Panc1 (cell line): Measurements from ENCODE around the gene CLSTN2. TPM values are rescaled to one million over a fixed set of nuclear protein-coding genes. Genes with fewer than 3 reads are reported as not detected.

Experiments
- ATAC-seq: fragments of 200-7000 bp; cut with Tn5 transposase; 2 replicates; pipeline ENCODE4 v1.9.1; 2020; ENCODE audit warnings: mild to moderate bottlenecking, moderate library complexity
- BruUV-seq: library from RNA; stranded (reverse); fragments of 400-500 nt; replicated peaks from 2 replicates; lab custom pipeline; 2021; lab: Mats Ljungman, UMichigan
- CTCF ChIA-PET: fragments of 300-600 bp; sonication (Branson Sonifier 250); formaldehyde crosslinking; loops from one replicate; lab custom pipeline; 2022; ENCODE audit warnings: antibody characterized with exemption; lab: Charles Lee
- POLR2A ChIA-PET: fragments of 300-600 bp; sonication (Branson Sonifier 250); formaldehyde crosslinking; loops from one replicate; lab custom pipeline; 2022; ENCODE audit warnings: antibody characterized with exemption; lab: Charles Lee
- DNase-seq: peaks from one replicate; pipeline ENCODE4 v3.0.0-alpha.2; 2010; ENCODE audit warnings: low read depth, low spot score
- H3K27ac ChIP-seq: 2 replicates; pipeline ENCODE4 v1.5.1; 2011; ENCODE audit warnings: mild to moderate bottlenecking, low read length, inconsistent platforms
- H3K27me3 ChIP-seq: fragments of 200-500 bp; sonication (Bioruptor generic); 2 replicates; pipeline ENCODE4 v1.6.0; 2014; ENCODE audit warnings: low read length, inconsistent platforms; ENCODE audit not compliant: control insufficient read depth, insufficient read depth
- H3K36me3 ChIP-seq: fragments of 200-500 bp; sonication (Bioruptor generic); 2 replicates; pipeline ENCODE4 v1.5.1; 2014; ENCODE audit warnings: inconsistent platforms, mild to moderate bottlenecking, low read length, moderate library complexity; ENCODE audit not compliant: control insufficient read depth, insufficient read depth
- H3K4me1 ChIP-seq: 2 replicates; pipeline ENCODE4 v1.5.1; 2011; ENCODE audit warnings: inconsistent platforms, mild to moderate bottlenecking, low read length, moderate library complexity; ENCODE audit not compliant: control insufficient read depth, insufficient read depth
- H3K4me3 ChIP-seq, 2 experiments: 2 replicates each; pipeline ENCODE4 v1.5.1; 2011 to 2012; ENCODE audit warnings: low read depth in 2 of 2, low read length in 2 of 2, mild to moderate bottlenecking in 2 of 2, inconsistent platforms in 1 of 2, moderate library complexity in 1 of 2
- H3K9me3 ChIP-seq: fragments of 200-500 bp; sonication (Bioruptor generic); 2 replicates; pipeline ENCODE4 v1.5.1; 2014; ENCODE audit warnings: low read depth, mild to moderate bottlenecking, inconsistent platforms, low read length, moderate library complexity; ENCODE audit not compliant: control insufficient read depth, insufficient read depth
- POLR2AphosphoS5 ChIP-seq: IDR thresholded peaks from 2 replicates; pipeline ENCODE4 v1.6.1; 2012; ENCODE audit warnings: mild to moderate bottlenecking, low read depth, low read length, moderate library complexity
- SIN3A ChIP-seq: IDR thresholded peaks from 2 replicates; pipeline ENCODE4 v1.6.1; 2012; ENCODE audit warnings: low read depth, mild to moderate bottlenecking, low read length, moderate library complexity, borderline replicate concordance; ENCODE audit not compliant: insufficient read depth
- TCF7L2 ChIP-seq: IDR thresholded peaks from 2 replicates; pipeline ENCODE4 v1.6.1; 2011; ENCODE audit warnings: mild to moderate bottlenecking, low read depth, low read length, inconsistent platforms
- in situ Hi-C: cut with HindIII; loops from 2 replicates; pipeline ENCODE4 v1.10.0; 2016; ENCODE audit warnings: low sequenced_read_pairs, low pct_unique_long_range_greater_than_20kb
- intact Hi-C: fragments of 100-400 bp; cut with micrococcal nuclease; formaldehyde crosslinking; loops from one replicate; pipeline ENCODE4 v1.10.0; 2022; ENCODE audit not compliant: unreplicated experiment
- total RNA-seq: library from RNA; stranded (reverse); gene quantifications from one replicate; pipeline ENCODE4 v1.2.1, GENCODE V29; 2021; ENCODE audit not compliant: unreplicated experiment
- TF ChIP-seq, protein P1 (sequence below): fragments of 450-650 bp; IDR thresholded peaks from 2 replicates; pipeline ENCODE4 v1.5.1; 2017; ENCODE audit warnings: mild to moderate bottlenecking
- TF ChIP-seq, protein P2 (sequence below), 2 experiments: IDR thresholded peaks; 2 replicates each; pipeline ENCODE4 v1.6.1; 2011 to 2012; ENCODE audit warnings: low read depth in 2 of 2, control low read depth in 1 of 2, low read length in 1 of 2, mild to moderate bottlenecking in 1 of 2, moderate library complexity in 1 of 2; ENCODE audit not compliant: insufficient read depth in 1 of 2

CLSTN2 gene
- total RNA-seq, 1 experiment from 2014 or later = 0.03 TPM

DNA sequence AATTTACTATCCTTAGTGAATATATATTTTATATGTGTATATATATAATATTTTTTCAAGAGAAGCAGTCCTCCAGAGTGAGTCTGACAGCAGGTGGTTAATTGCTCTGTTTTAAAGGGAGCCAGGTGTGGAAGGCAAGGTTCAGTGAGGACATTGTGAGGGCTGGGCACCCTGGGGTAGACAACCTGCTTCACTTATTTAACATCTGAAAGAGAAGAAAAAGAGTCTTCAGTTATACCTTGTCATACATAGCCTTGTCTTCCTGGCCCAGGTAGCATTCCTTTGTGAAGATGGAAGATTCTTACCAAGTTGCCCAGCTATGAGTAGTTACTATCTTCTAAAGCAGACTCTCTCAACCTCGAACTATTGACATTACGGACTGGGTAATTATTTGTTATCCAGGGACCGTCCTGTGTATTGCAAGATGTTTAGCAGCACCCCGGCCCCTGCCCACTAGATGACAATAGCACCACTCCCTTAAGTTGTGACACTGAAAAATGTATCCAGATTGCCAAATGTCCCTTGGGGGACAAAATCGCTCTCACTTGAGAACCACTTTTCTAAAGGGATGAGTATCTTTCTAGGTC lies 406.9 kb downstream of the CLSTN2 start:
- BruUV-seq = no TSS peak
- DNase-seq (no peak), ATAC-seq (no peak)
- Histone ChIP-seq H3K4me1 (no peaks in the 10 kb centered on the region), H3K27ac (no peak overlapping the region), H3K36me3 (no peaks in the 10 kb centered on the region), H3K9me3 (no peaks in the 10 kb centered on the region), H3K4me3 (no peak overlapping the region), H3K27me3 (peaks cover 3% of the 10 kb centered on the region; the same call in 1 of the 2 replicates)
- POLR2A ChIA-PET = no interaction called here
- TF ChIP-seq POLR2AphosphoS5 (no peak), SIN3A (no peak), TCF7L2 (no peak)
- TF ChIP-seq, protein P1, sequence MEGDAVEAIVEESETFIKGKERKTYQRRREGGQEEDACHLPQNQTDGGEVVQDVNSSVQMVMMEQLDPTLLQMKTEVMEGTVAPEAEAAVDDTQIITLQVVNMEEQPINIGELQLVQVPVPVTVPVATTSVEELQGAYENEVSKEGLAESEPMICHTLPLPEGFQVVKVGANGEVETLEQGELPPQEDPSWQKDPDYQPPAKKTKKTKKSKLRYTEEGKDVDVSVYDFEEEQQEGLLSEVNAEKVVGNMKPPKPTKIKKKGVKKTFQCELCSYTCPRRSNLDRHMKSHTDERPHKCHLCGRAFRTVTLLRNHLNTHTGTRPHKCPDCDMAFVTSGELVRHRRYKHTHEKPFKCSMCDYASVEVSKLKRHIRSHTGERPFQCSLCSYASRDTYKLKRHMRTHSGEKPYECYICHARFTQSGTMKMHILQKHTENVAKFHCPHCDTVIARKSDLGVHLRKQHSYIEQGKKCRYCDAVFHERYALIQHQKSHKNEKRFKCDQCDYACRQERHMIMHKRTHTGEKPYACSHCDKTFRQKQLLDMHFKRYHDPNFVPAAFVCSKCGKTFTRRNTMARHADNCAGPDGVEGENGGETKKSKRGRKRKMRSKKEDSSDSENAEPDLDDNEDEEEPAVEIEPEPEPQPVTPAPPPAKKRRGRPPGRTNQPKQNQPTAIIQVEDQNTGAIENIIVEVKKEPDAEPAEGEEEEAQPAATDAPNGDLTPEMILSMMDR = no peak
- TF ChIP-seq, protein P2, sequence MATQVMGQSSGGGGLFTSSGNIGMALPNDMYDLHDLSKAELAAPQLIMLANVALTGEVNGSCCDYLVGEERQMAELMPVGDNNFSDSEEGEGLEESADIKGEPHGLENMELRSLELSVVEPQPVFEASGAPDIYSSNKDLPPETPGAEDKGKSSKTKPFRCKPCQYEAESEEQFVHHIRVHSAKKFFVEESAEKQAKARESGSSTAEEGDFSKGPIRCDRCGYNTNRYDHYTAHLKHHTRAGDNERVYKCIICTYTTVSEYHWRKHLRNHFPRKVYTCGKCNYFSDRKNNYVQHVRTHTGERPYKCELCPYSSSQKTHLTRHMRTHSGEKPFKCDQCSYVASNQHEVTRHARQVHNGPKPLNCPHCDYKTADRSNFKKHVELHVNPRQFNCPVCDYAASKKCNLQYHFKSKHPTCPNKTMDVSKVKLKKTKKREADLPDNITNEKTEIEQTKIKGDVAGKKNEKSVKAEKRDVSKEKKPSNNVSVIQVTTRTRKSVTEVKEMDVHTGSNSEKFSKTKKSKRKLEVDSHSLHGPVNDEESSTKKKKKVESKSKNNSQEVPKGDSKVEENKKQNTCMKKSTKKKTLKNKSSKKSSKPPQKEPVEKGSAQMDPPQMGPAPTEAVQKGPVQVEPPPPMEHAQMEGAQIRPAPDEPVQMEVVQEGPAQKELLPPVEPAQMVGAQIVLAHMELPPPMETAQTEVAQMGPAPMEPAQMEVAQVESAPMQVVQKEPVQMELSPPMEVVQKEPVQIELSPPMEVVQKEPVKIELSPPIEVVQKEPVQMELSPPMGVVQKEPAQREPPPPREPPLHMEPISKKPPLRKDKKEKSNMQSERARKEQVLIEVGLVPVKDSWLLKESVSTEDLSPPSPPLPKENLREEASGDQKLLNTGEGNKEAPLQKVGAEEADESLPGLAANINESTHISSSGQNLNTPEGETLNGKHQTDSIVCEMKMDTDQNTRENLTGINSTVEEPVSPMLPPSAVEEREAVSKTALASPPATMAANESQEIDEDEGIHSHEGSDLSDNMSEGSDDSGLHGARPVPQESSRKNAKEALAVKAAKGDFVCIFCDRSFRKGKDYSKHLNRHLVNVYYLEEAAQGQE (IDR thresholded peaks at IDR 0.05; ENCODE audit: insufficient read depth in 1 of 2, low read depth in 2 of 2, low read length in 1 of 2) = no peak
- intact Hi-C loops = no loop called here
- CTCF ChIA-PET = no interaction called here
- in situ Hi-C loops = no loop called here

DNA sequence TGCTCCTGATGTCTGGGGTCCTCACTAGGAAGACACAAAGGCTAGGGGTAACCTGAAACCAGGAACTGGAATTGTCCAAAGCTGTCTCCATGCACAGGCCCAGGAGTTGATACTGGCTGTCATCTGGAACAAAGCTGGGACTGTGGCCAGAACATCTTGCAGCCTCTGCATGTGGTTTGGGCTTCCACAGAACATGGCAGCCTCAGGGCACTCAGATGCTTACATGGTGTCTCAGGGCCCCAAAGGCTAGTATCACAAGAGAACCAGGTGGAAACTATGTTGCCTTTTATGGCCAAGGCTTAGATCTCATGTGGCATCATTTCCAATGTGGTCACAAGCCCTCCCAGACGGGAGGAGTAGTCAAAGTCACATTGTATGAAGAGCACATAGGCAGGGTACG lies 407.7 kb downstream of the CLSTN2 start:
- in situ Hi-C loops = no loop called here
- no TSS peak for BruUV-seq
- POLR2A ChIA-PET = no interaction called here
- ATAC-seq (no peak), DNase-seq (no peak)
- CTCF ChIA-PET = no interaction called here
- Histone ChIP-seq H3K9me3 (no peaks in the 10 kb centered on the region), H3K27ac (no peak overlapping the region), H3K27me3 (peaks cover 3% of the 10 kb centered on the region; the same call in 1 of the 2 replicates), H3K4me3 (no peak overlapping the region), H3K36me3 (no peaks in the 10 kb centered on the region), H3K4me1 (no peaks in the 10 kb centered on the region)
- intact Hi-C loops = no loop called here
- TF ChIP-seq, protein P2 (IDR thresholded peaks at IDR 0.05; ENCODE audit: insufficient read depth in 1 of 2, low read depth in 2 of 2, low read length in 1 of 2) = no peak
- TF ChIP-seq, protein P1 = no peak
- no peak for TF ChIP-seq POLR2AphosphoS5
- no peak for TF ChIP-seq SIN3A
- TF ChIP-seq TCF7L2 = no peak
